Sigmoid colon (tissue), 7 donors: ENCODE results near the gene MED13L. TPM values are rescaled to one million over a fixed set of nuclear protein-coding genes. Genes with fewer than 3 reads are reported as not detected.
A peak's percentile ranks its signal among the peaks of the same experiment; 100 is the strongest.

Experiments used
- DNase-seq: peaks from one replicate; pipeline ENCODE4 v3.0.0-alpha.2; 2019
- H3K27ac ChIP-seq, 4 donors: fragments of 200-600 bp; sonication (generic); one replicate each; pipeline ENCODE4 v1.5.1; 2016 to 2019; ENCODE audit warnings: mild to moderate bottlenecking in 1 of 4
- H3K27me3 ChIP-seq, 3 donors: fragments of 200-600 bp; sonication (generic); one replicate each; pipeline ENCODE4 v1.5.1; 2019; ENCODE audit warnings: mild to moderate bottlenecking in 1 of 3
- H3K36me3 ChIP-seq, 4 donors: fragments of 200-600 bp; sonication (generic); one replicate each; pipeline ENCODE4 v1.5.1; 2016 to 2019
- H3K4me1 ChIP-seq, 4 donors: fragments of 200-600 bp; sonication (generic); one replicate each; pipeline ENCODE4 v1.5.1; 2017 to 2019
- H3K4me3 ChIP-seq, 4 donors: fragments of 200-600 bp; sonication (generic); one replicate each; pipeline ENCODE4 v1.5.1; 2017 to 2019; ENCODE audit warnings: mild to moderate bottlenecking in 2 of 4, moderate library complexity in 1 of 4
- H3K9me3 ChIP-seq, 4 donors: fragments of 200-600 bp in 3 of 4; sonication (generic) in 3 of 4; one replicate each; pipeline versions ENCODE4 v1.5.1 to v1.6.1; 2013 to 2019
- EP300 ChIP-seq, 4 donors: sonication (generic); formaldehyde crosslinking; IDR thresholded peaks; one replicate each; pipeline ENCODE4 v1.6.1; 2017; ENCODE audit warnings: antibody characterized with exemption in 4 of 4
- POLR2A ChIP-seq, 2 donors: fragments of 450-650 bp; IDR thresholded peaks; one replicate each; pipeline ENCODE4 v1.6.1; 2016; ENCODE audit warnings: antibody characterized with exemption in 2 of 2, mild to moderate bottlenecking in 2 of 2, moderate library complexity in 2 of 2
- POLR2AphosphoS5 ChIP-seq, 4 donors: sonication (generic); formaldehyde crosslinking; IDR thresholded peaks; one replicate each; pipeline ENCODE4 v1.6.1; 2017; ENCODE audit warnings: antibody characterized with exemption in 4 of 4
- WGBS, 2 donors: extraction: QIAGEN DNeasy Blood & Tissue Kit; methylation state at CpG; one replicate each; pipeline ENCODE4 v1.1.7; 2013; 5-methylcytosine and 5-hydroxymethylcytosine counted together
- intact Hi-C: fragments of 100-400 bp; cut with DNase I; formaldehyde crosslinking; loops from one replicate; pipeline ENCODE4 v1.15.1; 2023
- polyA plus RNA-seq, 3 donors: library from polyadenylated mRNA; stranded (reverse); fragments of 200-250 nt; gene quantifications; one replicate each; pipeline ENCODE4 v1.2.3, GENCODE V29; 2013
- total RNA-seq, 4 donors: library from RNA; depleted of rRNA; stranded (reverse); fragments of >200 nt; gene quantifications; one replicate each; pipeline ENCODE4 v1.1.0, GENCODE V29; 2016
- TF ChIP-seq, protein P1 (sequence below), 4 experiments: fragments of 450-650 bp in 3 of 4; fragments of 200-600 bp in 1 of 4; IDR thresholded peaks; one replicate each; pipeline ENCODE4 v1.5.1; 2016 to 2019; ENCODE audit warnings: antibody characterized with exemption in 4 of 4, mild to moderate bottlenecking in 3 of 4, moderate library complexity in 2 of 4
- donor health status: healthy with polysubstance abuse.
- donor health status: Bipolar disorder and iron deficiency.
- donor health status: healthy.

MED13L gene
- total and polyA plus RNA-seq, 7 donors, result 12.5 to 246 (median 151) TPM

DNA sequence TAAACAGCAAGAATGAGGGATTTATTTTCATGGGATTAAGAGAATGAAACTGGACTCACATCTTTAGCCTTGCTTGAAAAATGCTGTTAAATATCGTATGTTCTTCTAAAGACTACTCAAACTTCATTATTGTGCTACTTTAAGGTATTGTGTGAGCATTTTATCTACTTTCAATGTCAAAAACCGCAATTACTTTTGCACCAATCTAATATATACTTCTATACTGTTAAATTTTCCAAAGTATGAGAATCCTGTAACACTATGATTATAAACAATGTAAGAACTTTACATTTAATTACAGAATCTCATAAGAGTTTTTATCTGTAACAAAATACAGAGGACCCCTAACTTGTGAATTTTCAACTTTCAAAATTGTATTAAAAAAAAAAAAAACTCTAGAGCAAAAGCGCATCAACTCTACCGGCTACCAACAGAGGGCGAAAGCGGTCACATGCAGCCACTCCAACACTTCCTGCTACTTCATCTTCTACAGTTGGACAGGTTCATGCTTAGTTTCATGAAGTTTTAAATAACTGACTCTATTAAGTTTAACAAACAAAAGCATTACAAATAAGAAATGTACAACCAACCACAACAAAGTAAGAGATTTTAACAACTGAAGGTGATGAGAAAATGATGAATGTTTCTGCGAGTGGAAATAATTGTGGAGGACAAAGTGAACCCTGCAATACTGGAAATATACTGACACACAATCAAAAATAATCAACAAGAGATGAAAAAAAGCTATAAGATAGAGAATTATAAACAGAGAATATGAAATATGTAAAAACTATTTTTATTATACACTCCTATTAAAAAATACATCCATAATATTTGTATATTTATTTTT, 210.9 kb downstream of the MED13L start:
- Histone ChIP-seq H3K27ac (no peak overlapping the region), H3K4me1 (peaks cover 0 to 41% (median 29%) of the 10 kb centered on the region in 4 donors), H3K27me3 (no peaks in the 10 kb centered on the region), H3K4me3 (no peak overlapping the region), H3K36me3 (no peaks in the 10 kb centered on the region), H3K9me3 (no peaks in the 10 kb centered on the region)
- TF ChIP-seq POLR2AphosphoS5 (IDR thresholded peaks at IDR 0.05), result no peak
- TF ChIP-seq, protein P1, sequence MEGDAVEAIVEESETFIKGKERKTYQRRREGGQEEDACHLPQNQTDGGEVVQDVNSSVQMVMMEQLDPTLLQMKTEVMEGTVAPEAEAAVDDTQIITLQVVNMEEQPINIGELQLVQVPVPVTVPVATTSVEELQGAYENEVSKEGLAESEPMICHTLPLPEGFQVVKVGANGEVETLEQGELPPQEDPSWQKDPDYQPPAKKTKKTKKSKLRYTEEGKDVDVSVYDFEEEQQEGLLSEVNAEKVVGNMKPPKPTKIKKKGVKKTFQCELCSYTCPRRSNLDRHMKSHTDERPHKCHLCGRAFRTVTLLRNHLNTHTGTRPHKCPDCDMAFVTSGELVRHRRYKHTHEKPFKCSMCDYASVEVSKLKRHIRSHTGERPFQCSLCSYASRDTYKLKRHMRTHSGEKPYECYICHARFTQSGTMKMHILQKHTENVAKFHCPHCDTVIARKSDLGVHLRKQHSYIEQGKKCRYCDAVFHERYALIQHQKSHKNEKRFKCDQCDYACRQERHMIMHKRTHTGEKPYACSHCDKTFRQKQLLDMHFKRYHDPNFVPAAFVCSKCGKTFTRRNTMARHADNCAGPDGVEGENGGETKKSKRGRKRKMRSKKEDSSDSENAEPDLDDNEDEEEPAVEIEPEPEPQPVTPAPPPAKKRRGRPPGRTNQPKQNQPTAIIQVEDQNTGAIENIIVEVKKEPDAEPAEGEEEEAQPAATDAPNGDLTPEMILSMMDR (IDR thresholded peaks at IDR 0.05), result peak in 3 of 4 experiments; percentile 34 to 46 (median 45)
- intact Hi-C loops, result no loop called here
- DNase-seq, result no peak
- 43 to 62% methylated on average over 7 of the region's 7 CpGs for WGBS, 2 donors

- no peaks in the 10 kb centered on the region for H3K27me3 ChIP-seq
- no peaks in the 10 kb centered on the region for H3K9me3 ChIP-seq
- WGBS, 2 donors, result 76 to 86% methylated on average over 1 of the region's 1 CpG
- no peak for DNase-seq
- peaks cover 0 to 44% (median 30%) of the 10 kb centered on the region in 4 donors for H3K4me1 ChIP-seq
- H3K4me3 ChIP-seq, result no peak overlapping the region
- no peaks in the 10 kb centered on the region for H3K36me3 ChIP-seq
- intact Hi-C loops, result no loop called here
- peak in 1 of 4 donors; percentile 60 for TF ChIP-seq POLR2AphosphoS5 (IDR thresholded peaks at IDR 0.05)
- TF ChIP-seq POLR2A (IDR thresholded peaks at IDR 0.05), result no peak
- H3K27ac ChIP-seq, result no peak overlapping the region
Observed at GRCh38 chr12:116065606-116066005, 211.9 kb downstream of the MED13L start.

DNA sequence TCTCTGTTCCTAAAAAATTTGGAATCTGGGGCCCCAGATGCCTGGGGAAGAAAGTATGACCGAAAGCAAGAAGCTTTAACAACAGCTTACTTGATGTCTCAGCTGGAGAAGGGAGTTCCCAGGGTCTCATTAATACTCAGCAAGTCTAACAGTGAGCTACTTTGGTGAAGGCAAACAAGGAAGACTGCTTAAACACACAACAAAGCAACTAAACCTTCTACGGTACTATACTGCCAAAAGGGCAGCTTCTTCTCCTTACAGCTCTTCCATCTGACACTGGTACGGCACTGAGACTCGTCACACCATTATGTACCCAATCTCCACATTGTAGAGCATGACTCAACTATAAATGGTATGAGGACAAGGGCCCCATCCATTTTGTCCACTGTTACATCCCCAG, 213.0 kb downstream of the MED13L start:
- Histone ChIP-seq H3K4me3 (no peak overlapping the region), H3K27me3 (no peaks in the 10 kb centered on the region), H3K4me1 (peaks cover 0 to 53% (median 32%) of the 10 kb centered on the region in 4 donors), H3K27ac (no peak overlapping the region), H3K36me3 (no peaks in the 10 kb centered on the region), H3K9me3 (no peaks in the 10 kb centered on the region)
- 83 to 85% methylated on average over 4 of the region's 4 CpGs for WGBS, 2 donors
- intact Hi-C loops, result loop anchor here (5.0 kb wide), 1 partner anchor 533 kb away; no protein-coding TSS in a partner anchor
- no peak for TF ChIP-seq POLR2A (IDR thresholded peaks at IDR 0.05)
- TF ChIP-seq POLR2AphosphoS5 (IDR thresholded peaks at IDR 0.05), result no peak
- TF ChIP-seq, protein P1 (IDR thresholded peaks at IDR 0.05), result no peak
- TF ChIP-seq EP300 (IDR thresholded peaks at IDR 0.05), result no peak
- DNase-seq, result no peak

GRCh38 chr12:116062698-116063097, 214.8 kb downstream of the MED13L start:
- no peaks in the 10 kb centered on the region for H3K27me3 ChIP-seq
- TF ChIP-seq POLR2AphosphoS5 (IDR thresholded peaks at IDR 0.05) (peak in 1 of 4 donors; percentile 56), EP300 (IDR thresholded peaks at IDR 0.05) (peak in 1 of 4 donors; percentile 64)
- TF ChIP-seq, protein P1 (IDR thresholded peaks at IDR 0.05), result no peak
- intact Hi-C loops, result loop anchor here (5.0 kb wide), 1 partner anchor 535 kb away; no protein-coding TSS in a partner anchor
- peaks cover 0 to 65% (median 40%) of the 10 kb centered on the region in 4 donors for H3K4me1 ChIP-seq
- no peak overlapping the region for H3K27ac ChIP-seq
- DNase-seq, result no peak
- no peak overlapping the region for H3K4me3 ChIP-seq
- WGBS, 2 donors, result 94 to 99% methylated on average over 4 of the region's 4 CpGs
- no peaks in the 10 kb centered on the region for H3K9me3 ChIP-seq
- H3K36me3 ChIP-seq, result no peaks in the 10 kb centered on the region

GRCh38 chr12:116060764-116061163, 216.7 kb downstream of the MED13L start:
- H3K27me3 ChIP-seq, result no peaks in the 10 kb centered on the region
- TF ChIP-seq POLR2A (IDR thresholded peaks at IDR 0.05), result no peak
- no peak for TF ChIP-seq POLR2AphosphoS5 (IDR thresholded peaks at IDR 0.05)
- TF ChIP-seq, protein P1 (IDR thresholded peaks at IDR 0.05), result no peak
- TF ChIP-seq EP300 (IDR thresholded peaks at IDR 0.05), result no peak
- no peak overlapping the region for H3K27ac ChIP-seq
- no peaks in the 10 kb centered on the region for H3K9me3 ChIP-seq
- H3K4me1 ChIP-seq, result peaks cover 0 to 58% (median 39%) of the 10 kb centered on the region in 4 donors
- DNase-seq, result no peak
- H3K36me3 ChIP-seq, result no peaks in the 10 kb centered on the region
- no peak overlapping the region for H3K4me3 ChIP-seq
- 48 to 65% methylated on average over 2 of the region's 2 CpGs for WGBS, 2 donors
- intact Hi-C loops, result loop anchor here (5.0 kb wide), 1 partner anchor 537 kb away; no protein-coding TSS in a partner anchor
